HG03378 (cell line): ENCODE results near the gene PTPN14.
A peak's percentile ranks its signal among the peaks of the same experiment; 100 is the strongest.

ENCODE experiments used
- ATAC-seq: cut with Tn5 transposase; IDR thresholded peaks from one replicate; pipeline ENCODE4 v1.9.1; 2021; ENCODE audit warnings: mild to moderate bottlenecking, moderate library complexity; ENCODE audit not compliant: unreplicated experiment

Gene PTPN14

DNA sequence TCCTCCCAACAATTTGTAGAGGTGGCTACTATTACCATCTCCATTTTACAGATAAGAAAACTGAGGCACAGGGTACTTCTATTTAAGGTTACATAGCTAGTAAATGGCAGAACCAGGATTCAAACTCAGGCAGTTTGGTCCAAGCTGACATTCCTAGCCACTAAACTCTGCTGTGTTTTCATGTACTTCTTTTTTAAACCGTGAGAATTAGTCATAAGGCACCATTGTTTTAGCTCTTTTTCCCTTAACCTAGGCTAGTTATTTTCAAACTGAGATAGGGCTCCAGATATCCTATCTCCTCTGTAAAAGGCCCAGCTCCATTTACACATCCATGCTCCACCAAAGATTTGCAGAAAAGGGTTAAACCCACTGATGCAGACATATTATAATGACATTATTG, 92.9 kb downstream of the PTPN14 start:
- ATAC-seq, result no peak

DNA sequence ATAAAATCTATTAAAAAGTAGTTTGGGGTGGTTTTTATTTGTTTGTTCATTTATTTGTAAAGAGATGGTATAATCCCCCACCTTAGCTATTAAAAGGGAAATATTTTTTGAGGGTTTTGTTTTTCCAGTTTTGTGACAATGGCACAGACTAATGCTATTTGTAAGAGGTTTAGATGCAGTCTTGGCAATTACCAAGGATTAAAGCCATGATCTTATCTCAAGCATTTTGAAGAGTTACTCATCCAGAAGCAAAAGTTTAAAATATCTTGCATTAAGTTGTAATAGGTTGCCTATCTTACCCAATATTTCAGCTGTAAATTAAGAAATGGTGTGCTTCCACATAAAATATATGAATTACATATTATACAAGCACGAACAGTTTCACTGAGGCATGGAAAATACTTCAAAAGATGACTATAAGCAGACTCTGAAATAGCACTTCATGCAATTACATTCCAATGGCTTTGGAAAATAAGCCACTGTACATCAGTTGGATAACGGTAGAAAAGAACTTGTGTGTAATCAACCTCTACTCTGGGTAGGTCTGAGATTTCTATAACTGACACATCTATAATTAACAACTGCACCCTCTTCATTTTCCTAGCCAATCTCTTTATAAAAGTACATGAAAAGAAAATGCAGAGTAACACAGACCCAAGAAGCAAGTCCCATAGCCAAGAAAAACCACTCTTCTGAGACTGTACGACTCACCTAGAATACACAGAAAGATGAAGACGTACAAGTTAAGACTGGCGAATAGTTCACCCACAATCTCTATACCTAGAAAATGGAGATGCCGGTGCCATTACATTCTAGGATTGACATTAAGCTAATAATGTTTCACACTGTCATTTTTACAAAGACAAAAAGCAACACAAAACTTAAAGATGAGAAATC, 95.2 kb downstream of the PTPN14 start:
- ATAC-seq, result no peak

DNA sequence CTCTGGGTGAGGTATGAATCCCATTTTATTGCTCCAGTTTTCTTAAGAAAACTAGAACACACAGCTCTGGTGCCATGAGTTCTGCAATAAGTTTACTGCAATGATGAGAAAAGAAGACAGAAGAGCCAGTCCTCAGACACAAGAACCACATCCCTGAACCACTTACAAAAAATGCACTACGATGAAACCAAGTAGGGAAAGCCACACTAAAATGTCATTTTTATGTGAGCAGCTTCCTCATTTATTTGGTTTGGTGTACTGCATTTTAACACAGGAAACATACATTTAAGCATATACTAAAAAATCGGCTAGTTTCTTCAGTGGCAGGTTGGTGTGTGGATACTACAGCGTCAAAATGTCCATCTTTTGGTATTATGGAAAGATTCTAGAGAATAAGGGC, 95.9 kb downstream of the PTPN14 start:
- no peak for ATAC-seq

GRCh38 chr1:214454569-214455396, 96.6 kb downstream of the PTPN14 start:
- ATAC-seq, result no peak

DNA sequence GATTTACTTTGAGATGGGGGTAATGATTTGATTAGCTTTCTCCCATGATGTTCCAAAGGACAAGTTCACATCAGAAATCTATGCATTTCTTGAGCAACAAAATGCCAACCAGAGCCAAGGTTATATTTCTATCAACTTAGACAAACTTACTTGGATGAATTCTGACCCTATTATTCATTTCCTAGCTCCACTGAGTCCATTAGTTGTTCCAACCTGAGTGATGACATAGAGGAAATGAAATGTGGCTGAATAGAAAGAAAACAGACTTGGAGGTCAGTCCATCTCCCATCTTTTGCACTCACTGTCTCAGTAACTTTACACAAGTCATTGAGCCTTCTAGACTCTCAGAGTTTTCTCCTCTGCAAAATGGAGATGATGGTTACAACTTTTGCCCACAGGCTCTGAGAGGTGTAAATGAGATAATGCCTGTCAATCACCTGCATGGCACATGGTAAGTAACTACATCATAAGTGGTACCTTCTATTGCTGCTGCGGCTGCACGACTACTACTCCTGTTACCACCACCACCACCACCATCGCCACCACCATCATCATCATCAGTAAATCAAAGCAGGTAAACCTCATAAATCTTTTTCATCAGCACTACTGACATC, 98.2 kb downstream of the PTPN14 start:
- no peak for ATAC-seq

GRCh38 chr1:214452152-214452784, 99.1 kb downstream of the PTPN14 start:
- no peak for ATAC-seq

- ATAC-seq, result no peak
These were observed 99.8 kb downstream of the PTPN14 start for GRCh38 chr1:214451596-214451995.

DNA sequence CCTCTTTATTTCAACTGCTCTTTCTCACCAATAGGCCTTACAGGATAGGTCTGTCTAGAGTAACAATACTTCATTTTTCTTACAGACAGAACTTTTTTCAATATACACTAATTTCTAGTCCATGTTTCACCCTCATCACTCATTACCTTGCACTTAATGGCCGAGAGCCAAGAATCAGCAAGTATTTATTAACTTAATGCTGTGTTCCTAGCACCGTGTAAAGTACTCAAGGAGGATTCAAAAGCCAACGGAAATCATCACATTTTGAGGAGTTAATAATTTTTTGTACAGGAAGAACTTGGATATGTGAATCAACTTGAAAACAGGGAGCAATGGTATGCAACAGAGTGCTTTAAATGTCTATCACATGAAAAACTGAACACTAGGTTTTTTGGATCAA, 102.0 kb downstream of the PTPN14 start:
- no peak for ATAC-seq

DNA sequence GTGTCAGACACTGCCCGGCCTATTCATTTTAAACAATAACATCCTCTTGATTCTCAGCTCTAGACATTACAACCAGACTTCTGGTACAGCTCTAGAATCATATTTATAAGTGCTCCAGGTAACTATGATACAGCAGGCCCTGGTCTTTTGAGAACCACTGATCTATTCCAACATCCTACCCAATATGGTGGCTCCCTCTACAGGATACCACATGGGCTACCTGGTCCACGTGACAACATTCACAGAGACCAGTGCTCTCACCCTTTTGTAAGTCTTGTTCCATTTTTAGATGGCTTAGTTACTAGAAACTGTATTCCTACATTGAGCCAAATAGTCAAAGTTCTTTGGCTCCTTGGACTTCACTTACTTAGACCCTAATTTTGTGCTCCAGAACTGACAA, 102.9 kb downstream of the PTPN14 start:
- ATAC-seq, result no peak

DNA sequence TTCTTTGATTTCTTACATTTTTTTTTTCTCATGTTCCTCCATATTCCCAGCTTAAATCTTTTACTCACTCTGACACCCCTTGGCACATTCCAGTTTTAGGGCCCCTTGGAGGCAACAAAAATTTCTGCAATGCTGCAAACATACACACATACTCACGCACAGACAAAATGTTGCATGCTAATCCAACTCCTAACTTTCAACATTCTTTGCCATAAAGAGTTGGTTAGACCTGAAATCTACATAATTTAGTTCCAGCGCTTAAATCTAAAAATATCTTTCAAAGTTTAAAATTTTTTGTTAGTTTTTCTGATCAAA, 103.9 kb downstream of the PTPN14 start:
- ATAC-seq, result no peak

- ATAC-seq, result no peak
These were observed 104.4 kb downstream of the PTPN14 start for GRCh38 chr1:214446772-214447556.

- no peak for ATAC-seq
These were observed 105.4 kb downstream of the PTPN14 start for GRCh38 chr1:214445831-214446614.

GRCh38 chr1:214445199-214445598, 106.2 kb downstream of the PTPN14 start:
- ATAC-seq, result no peak

DNA sequence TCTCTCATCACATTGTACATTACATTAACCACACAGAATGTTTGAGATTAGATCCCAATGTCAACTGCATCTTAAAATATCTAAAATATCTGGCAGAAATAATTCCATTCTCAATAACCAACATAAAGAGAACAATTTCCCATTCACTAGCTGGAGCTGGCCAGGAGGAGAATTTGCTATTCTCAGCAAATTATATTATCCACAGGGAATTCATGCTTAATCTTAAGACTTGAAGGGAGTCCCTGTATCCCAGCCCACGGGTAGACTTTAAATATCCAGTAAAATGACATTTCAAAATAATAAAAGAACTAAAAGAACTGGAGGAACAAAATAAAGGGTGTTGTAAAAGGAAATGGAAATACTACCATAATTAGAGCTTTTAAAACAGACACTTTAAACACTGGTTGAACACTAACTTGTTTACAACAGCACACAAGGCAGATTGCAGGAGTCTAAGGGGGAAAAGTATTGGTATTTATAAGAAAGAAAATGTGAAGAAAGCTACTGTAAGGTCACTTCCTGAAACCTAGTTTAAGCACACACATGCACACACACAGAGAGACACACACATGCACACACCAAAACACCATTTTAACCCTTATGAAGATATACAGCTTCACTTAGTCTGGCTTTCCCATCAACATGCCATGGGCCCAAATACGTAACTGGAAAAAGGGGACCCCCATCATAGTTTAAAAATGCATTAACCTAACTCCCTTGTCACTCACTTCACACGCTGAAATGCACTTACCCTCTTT, 107.0 kb downstream of the PTPN14 start:
- ATAC-seq, result no peak

GRCh38 chr1:214441119-214441518, 110.3 kb downstream of the PTPN14 start:
- no peak for ATAC-seq

DNA sequence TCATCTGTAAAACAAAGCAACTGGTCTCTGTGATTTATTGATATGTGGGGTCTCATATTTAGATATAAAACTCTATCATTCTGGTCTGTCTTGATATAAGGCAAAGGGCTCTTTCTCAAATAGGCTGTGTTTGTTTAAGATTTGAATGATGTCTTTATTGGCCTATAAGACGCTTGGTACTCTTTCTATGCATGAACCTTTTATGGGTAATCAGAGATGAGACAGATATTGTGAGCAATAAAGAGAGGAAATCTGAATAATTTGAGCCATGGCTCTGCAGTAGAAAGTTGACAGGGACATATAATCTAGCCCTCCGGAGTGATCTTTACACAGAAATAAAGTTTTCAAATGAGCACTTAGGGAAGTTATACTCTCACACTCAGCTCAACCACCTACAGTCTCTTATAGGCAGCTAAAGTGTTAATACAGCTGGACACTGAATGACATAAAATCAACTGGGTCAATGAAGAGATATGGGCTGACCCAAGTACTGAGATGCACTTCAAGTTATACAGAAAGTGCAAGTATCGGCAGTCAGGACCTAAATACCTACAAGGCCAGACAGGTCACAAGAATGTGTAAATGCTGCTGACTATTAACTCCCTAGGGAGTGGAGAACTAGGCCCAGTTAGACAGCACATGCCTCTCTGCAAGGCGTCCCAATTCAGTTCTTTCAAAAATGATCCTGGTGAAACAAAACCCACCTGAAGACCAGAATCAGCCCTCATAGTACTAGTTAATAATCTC, 111.0 kb downstream of the PTPN14 start:
- ATAC-seq, result no peak

- ATAC-seq, result peak; percentile 89
These were observed 111.9 kb downstream of the PTPN14 start for GRCh38 chr1:214439352-214440119.

DNA sequence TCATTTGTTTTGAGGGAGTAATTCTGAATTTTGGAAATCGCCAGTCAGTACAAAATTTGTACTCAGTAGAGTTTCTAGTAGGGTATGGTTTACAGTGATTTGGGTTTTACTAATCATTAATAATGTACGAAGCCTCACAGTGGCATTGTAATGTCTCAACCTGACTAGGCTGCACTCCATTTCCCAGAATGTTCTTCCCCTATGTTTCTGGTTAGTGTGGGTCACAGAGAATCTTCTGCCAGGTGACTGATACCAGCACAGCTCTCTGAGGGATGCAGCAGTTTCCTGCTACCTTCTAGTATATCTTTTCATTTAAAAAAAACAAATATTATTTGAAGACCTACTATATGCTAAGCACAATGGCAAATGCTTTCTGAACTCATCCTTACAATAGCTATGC, 112.9 kb downstream of the PTPN14 start:
- ATAC-seq, result no peak
